OCI-LY3 (cell line): ENCODE measurements around the gene CROCC2.

ENCODE experiments used
- H2AFZ ChIP-seq: fragments of 200-600, 300-600 bp; shearing (Covaris generic); 2 replicates; pipeline ENCODE4 v1.6.0; 2014; ENCODE audit warnings: antibody characterized with exemption, low read depth, low read length
- H3K27ac ChIP-seq: fragments of 200-600, 300-600 bp; sonication (generic); 2 replicates; pipeline ENCODE4 v1.5.1; 2014; ENCODE audit warnings: mild to moderate bottlenecking, low read length, moderate library complexity, mixed read lengths
- H3K27me3 ChIP-seq: fragments of 200-600, 300-600 bp; sonication (generic); 2 replicates; pipeline ENCODE4 v1.6.1; 2014; ENCODE audit warnings: low read depth, low read length, mixed read lengths
- H3K36me3 ChIP-seq: fragments of 200-600, 300-600 bp; sonication (generic); replicated peaks from 2 replicates; pipeline ENCODE3; 2014; ENCODE audit warnings: low read depth, low read length, mixed read lengths
- H3K4me1 ChIP-seq: fragments of 300-600, 200-600 bp; sonication (generic); 2 replicates; pipeline ENCODE4 v1.6.1; 2014; ENCODE audit warnings: low read length, mixed read lengths
- H3K4me2 ChIP-seq: fragments of 200-600, 300-600 bp; sonication (generic); 2 replicates; pipeline ENCODE4 v1.6.1; 2014; ENCODE audit warnings: low read length, mixed read lengths
- H3K4me3 ChIP-seq: fragments of 300-600, 200-600 bp; sonication (generic); 2 replicates; pipeline ENCODE4 v1.5.1; 2014; ENCODE audit warnings: antibody characterized with exemption, mild to moderate bottlenecking, low read length, moderate library complexity
- H3K79me2 ChIP-seq: fragments of 300-600, 200-600 bp; shearing (Covaris generic); 2 replicates; pipeline ENCODE4 v1.6.1; 2014; ENCODE audit warnings: mild to moderate bottlenecking, low read length, mixed read lengths
- H3K9ac ChIP-seq: fragments of 300-600, 200-600 bp; shearing (Covaris generic); 2 replicates; pipeline ENCODE4 v1.6.0; 2014; ENCODE audit warnings: mild to moderate bottlenecking, low read length, moderate library complexity
- H3K9me3 ChIP-seq: fragments of 200-600, 300-600 bp; shearing (Covaris generic); 2 replicates; pipeline ENCODE4 v1.6.1; 2014; ENCODE audit warnings: low read length, mixed read lengths; ENCODE audit not compliant: insufficient read depth
- H4K20me1 ChIP-seq: fragments of 200-600, 300-600 bp; sonication (generic); 2 replicates; pipeline ENCODE4 v1.6.1; 2016; ENCODE audit warnings: low read length, mixed read lengths; ENCODE audit not compliant: insufficient read depth
- EZH2phosphoT487 ChIP-seq: fragments of 200-600 bp; shearing (Covaris generic); IDR thresholded peaks from 2 replicates; pipeline ENCODE4 v1.6.1; 2018; ENCODE audit warnings: antibody characterized with exemption, mixed run types, low read depth
- TF ChIP-seq, protein P1 (sequence below): fragments of 200-600, 300-600 bp; sonication (generic); IDR thresholded peaks from 2 replicates; pipeline ENCODE4 v1.5.1; 2014; ENCODE audit warnings: antibody characterized with exemption, low read length, low read depth

CROCC2 gene

GRCh38 chr2:240889601-240890560 lies 16.3 kb upstream of the CROCC2 start:
- Histone ChIP-seq H3K9ac (no peak overlapping the region), H3K27me3 (no peaks in the 10 kb centered on the region), H3K4me3 (no peak overlapping the region), H4K20me1 (no peaks in the 10 kb centered on the region), H3K79me2 (no peaks in the 10 kb centered on the region), H3K4me1 (no peaks in the 10 kb centered on the region), H3K36me3 (no peaks in the 10 kb centered on the region), H3K4me2 (no peak overlapping the region), H2AFZ (no peak overlapping the region), H3K9me3 (no peaks in the 10 kb centered on the region), H3K27ac (no peak overlapping the region)
- no peak for TF ChIP-seq EZH2phosphoT487
- TF ChIP-seq, protein P1, sequence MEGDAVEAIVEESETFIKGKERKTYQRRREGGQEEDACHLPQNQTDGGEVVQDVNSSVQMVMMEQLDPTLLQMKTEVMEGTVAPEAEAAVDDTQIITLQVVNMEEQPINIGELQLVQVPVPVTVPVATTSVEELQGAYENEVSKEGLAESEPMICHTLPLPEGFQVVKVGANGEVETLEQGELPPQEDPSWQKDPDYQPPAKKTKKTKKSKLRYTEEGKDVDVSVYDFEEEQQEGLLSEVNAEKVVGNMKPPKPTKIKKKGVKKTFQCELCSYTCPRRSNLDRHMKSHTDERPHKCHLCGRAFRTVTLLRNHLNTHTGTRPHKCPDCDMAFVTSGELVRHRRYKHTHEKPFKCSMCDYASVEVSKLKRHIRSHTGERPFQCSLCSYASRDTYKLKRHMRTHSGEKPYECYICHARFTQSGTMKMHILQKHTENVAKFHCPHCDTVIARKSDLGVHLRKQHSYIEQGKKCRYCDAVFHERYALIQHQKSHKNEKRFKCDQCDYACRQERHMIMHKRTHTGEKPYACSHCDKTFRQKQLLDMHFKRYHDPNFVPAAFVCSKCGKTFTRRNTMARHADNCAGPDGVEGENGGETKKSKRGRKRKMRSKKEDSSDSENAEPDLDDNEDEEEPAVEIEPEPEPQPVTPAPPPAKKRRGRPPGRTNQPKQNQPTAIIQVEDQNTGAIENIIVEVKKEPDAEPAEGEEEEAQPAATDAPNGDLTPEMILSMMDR: no peak

DNA sequence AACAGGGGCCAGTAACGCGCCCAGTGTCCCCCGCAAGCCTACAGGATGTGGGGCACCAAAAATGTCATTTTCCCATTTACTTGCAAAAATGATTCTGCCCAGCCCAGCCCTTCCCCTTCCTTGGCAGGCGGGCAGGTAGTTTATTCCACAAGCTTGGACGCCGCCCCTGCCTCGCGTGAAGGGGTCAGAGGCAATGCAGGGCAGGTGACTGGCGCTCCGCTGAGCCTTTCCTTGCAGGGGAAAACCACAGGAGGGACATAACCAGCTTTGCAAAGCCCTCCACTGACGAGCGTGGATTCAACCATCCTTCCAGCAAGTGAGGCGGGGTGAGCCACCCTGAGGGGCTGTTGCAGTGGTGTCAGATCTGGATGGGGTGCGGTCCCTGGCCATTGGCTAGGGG lies 15.4 kb upstream of the CROCC2 start:
- no peaks in the 10 kb centered on the region for H3K9me3 ChIP-seq

DNA sequence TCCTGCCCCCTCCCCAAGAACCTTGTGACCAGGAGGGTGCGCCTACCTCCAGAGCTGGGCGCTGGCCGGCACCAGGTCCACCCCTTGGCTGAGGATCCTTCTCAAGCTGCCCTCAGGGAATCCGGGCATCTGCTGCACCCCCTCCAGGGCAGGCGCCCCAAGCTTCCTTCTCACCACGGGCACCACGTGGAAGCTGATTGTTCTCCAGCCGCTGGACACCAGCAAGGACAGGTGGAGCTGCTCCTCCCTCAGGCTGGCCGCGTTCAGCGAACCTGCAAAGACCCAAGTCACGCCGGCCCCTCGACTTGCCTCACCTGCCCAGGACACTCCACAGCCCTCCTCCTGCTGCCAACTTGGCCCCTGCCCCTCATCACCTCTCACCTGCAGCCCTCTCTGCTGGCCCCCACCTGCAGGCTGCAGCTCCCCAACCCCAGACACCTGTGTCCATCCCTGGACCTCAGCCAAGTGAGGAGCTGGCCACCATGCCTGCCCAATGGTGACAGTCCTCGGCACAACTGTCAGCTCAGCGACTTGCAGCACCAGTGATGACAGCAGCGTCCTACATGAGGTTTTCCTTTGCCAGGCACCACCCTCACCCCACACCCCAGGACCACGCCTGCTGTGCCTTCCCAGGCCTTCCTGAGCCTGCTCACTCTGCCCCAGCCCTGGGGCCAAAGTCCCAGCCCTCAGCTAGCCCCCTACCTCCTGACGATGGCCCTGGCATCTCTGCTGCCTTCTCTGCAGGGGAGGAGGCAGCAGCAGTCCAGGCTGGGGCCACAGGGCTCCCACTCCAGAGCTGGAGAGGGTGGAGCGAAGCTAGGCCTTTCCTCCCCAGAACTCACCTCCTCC lies 14.4 kb upstream of the CROCC2 start:
- Histone ChIP-seq H3K27ac (no peak overlapping the region), H3K79me2 (no peaks in the 10 kb centered on the region), H3K4me3 (no peak overlapping the region), H3K9ac (no peak overlapping the region), H4K20me1 (no peaks in the 10 kb centered on the region), H3K4me2 (no peak overlapping the region), H3K9me3 (no peaks in the 10 kb centered on the region), H3K36me3 (no peaks in the 10 kb centered on the region), H3K27me3 (no peaks in the 10 kb centered on the region), H2AFZ (no peak overlapping the region), H3K4me1 (no peaks in the 10 kb centered on the region)
- no peak for TF ChIP-seq EZH2phosphoT487

More for the DNA sequence above, 15.4 kb upstream of the CROCC2 start:
- TF ChIP-seq, protein P1: no peak
- TF ChIP-seq EZH2phosphoT487: no peak
- Histone ChIP-seq H3K79me2 (no peaks in the 10 kb centered on the region), H3K27me3 (no peaks in the 10 kb centered on the region), H3K36me3 (no peaks in the 10 kb centered on the region), H3K27ac (no peak overlapping the region), H3K4me1 (no peaks in the 10 kb centered on the region), H3K4me2 (no peak overlapping the region), H2AFZ (no peak overlapping the region), H4K20me1 (no peaks in the 10 kb centered on the region), H3K9ac (no peak overlapping the region), H3K4me3 (no peak overlapping the region)

DNA sequence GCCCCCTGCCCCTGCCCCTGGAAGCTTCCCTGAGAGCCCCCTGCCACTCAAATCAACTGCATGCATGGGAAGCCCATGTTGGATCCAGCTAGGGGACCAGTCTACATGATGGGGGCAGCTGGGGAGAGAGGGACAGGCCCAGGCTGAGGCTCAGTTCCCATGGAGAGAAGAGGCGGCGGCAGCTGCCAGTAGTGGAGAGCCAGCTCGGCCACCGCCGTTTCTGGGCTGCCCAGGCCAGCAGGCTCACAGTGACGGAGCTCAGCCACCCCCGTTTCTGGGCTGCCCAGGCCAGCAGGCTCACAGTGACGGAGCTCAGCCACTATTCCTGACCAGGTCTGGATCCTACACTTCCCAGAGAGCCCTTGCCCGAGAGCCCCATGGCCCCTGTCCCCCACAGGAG lies 13.8 kb upstream of the CROCC2 start:
- Histone ChIP-seq H2AFZ (no peak overlapping the region), H3K4me3 (no peak overlapping the region), H3K4me2 (no peak overlapping the region), H3K79me2 (no peaks in the 10 kb centered on the region), H3K27ac (no peak overlapping the region), H3K9me3 (no peaks in the 10 kb centered on the region), H3K27me3 (no peaks in the 10 kb centered on the region), H3K36me3 (no peaks in the 10 kb centered on the region), H3K4me1 (no peaks in the 10 kb centered on the region), H4K20me1 (no peaks in the 10 kb centered on the region), H3K9ac (no peak overlapping the region)
- no peak for TF ChIP-seq EZH2phosphoT487
- TF ChIP-seq, protein P1: no peak
